KOPT-K1 (cell line): Measurements from ENCODE around the gene ABHD4.
"Not testable (repeated sequence)": the region's sequence is repeated elsewhere in the genome, so short reads cannot be mapped to it uniquely, and the experiment has no call there.

Source experiments
- H3K27ac ChIP-seq: fragments of 200-600 bp; sonication (generic); 2 replicates; pipeline ENCODE4 v1.5.1; 2016; ENCODE audit warnings: antibody characterized with exemption, mild to moderate bottlenecking, low read depth, low read length; ENCODE audit not compliant: poor library complexity, severe bottlenecking
- H3K36me3 ChIP-seq: fragments of 200-600 bp; sonication (generic); 2 replicates; pipeline ENCODE4 v1.5.1; 2017; ENCODE audit warnings: antibody characterized with exemption, mild to moderate bottlenecking, low read length, moderate library complexity; ENCODE audit not compliant: insufficient read depth
- H3K9me3 ChIP-seq: fragments of 200-600 bp; sonication (generic); 2 replicates; pipeline ENCODE4 v1.5.1; 2017; ENCODE audit warnings: antibody characterized with exemption, low read length, mild to moderate bottlenecking; ENCODE audit not compliant: insufficient read depth, poor library complexity, severe bottlenecking

ABHD4 gene

DNA sequence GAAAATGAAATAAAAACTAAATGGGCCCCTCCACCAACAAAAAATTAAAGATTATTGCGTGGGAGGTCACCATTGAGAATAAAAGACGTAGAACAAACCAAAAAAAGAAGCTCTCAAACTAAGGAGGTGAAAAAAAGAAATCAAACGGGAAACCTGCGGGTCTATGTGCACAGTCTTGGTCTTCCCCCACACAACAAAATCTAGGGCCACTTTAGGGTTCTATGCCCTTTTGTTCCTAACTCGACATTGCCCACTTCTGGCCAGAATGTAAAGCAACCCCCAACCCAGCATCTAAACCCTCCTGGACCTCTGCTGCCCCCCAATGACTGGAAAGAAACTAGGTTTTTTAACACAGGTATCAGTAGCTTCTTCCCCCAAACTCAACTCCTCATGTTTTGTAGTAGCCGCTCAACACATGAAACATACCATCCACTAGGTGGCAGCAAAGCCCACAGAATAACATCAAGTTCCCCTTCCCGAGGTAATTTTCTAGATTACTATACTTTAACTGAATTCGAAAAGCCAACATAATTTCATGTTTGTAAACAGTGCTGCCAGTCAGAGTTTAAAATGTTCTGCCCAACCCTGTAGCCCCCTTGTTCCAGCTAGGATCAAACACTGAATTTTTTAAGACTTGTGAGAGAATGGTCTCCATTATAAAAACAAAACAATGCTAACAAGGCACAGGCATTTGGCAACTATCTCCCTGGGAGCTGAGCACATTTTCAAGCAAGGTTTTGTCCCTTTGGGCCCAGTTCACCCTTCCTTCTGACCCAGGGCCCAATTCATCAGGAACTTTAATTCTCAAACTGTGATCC, 27.8 kb upstream of the ABHD4 start:
- peak overlapping the region; percentile 81 for H3K27ac ChIP-seq
- H3K36me3 ChIP-seq = peaks cover 60% of the 10 kb centered on the region

DNA sequence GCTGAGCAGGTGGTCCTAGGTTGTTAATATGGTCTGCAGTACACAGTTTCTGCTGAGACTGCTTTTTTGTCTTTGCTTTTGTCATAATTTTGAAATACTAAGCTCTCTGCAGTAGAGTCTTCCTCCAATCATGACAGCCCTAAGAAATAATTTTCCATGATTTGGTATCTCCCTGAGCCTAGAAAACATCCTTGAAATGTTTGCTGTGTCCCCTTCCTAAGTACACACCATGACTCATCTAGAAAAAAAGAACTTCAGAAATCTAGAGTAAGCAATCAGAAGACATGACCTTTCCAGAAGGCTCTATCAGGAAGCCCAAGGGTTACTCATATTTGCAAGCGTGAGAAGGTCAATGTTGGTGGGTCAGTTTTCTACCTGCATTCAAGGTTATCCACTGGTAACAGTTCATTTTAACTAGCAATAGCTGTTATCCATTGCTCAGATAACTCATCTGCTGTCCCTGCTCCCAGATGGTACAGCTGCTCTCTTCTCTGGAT, 25.5 kb upstream of the ABHD4 start:
- Histone ChIP-seq H3K9me3 (no peaks in the 10 kb centered on the region), H3K27ac (no peak overlapping the region), H3K36me3 (peaks cover 50% of the 10 kb centered on the region)

More for the DNA sequence above, 27.8 kb upstream of the ABHD4 start:
- no peaks in the 10 kb centered on the region for H3K9me3 ChIP-seq

DNA sequence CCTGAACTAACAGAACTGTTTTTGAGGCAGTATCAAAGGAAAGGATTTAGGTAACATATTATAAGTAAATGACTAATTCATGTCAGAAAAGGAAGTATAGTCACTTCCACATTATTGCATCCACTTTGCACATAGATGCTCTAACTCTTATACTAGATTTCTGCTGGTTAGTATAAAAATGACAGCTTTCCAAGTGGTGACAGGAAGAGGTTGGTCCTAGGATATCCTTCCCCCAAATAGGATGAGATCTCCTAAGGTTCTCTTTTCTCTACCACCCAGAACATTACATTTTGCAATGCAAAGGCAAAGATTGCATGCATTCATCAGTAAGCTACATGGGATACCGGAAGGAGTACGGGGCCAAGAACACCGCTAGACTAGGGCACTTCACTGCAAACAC, 24.3 kb upstream of the ABHD4 start:
- Histone ChIP-seq H3K36me3 (peaks cover 50% of the 10 kb centered on the region), H3K9me3 (no peaks in the 10 kb centered on the region), H3K27ac (no peak overlapping the region)

DNA sequence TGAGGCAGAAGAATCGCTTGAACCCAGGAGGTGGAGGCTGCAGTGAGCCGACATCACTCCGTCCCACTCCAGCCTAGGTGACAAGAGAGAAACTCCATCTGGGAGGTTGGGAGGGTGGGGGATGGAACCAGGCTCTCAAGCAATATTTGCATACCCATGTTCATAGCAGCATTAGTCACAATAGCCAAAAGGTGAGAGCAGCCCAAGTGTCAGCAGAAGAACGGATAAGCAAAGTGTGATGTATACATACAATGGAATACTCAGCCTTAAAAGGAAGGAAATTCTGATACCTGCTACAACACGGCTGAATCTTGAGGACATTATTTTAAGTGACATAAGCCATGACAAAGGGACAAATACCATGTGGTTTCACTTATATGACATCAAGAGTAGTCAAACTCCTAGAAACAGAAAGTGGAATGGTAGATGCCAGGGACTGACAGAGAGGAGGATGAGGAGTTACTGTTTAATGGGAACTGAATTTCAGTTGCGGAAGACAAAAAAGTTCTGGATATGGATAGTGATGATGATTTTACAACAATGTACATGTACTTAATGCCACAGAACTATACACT, 20.7 kb upstream of the ABHD4 start:
- no peak overlapping the region for H3K27ac ChIP-seq
- no peaks in the 10 kb centered on the region for H3K9me3 ChIP-seq
- peaks cover 32% of the 10 kb centered on the region for H3K36me3 ChIP-seq

DNA sequence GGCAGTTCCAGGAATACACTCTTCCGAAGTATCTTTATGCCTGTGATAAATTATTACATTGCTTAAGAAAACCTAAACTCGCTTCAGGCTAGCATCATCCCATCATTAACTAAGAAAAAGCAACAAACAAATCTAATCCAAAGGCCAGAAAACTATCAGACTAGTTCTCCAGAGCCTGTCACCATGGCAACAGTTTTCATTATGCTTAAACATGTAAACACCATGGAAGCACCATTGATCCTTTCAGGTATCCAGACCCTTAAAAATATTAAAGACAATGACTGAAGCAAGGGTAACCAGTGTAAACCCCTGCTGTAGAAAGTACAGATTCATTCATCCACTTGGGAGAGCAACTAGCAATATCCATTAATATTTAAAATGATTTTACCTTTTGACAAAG, 18.9 kb upstream of the ABHD4 start:
- Histone ChIP-seq H3K36me3 (peaks cover 17% of the 10 kb centered on the region), H3K9me3 (no peaks in the 10 kb centered on the region), H3K27ac (no peak overlapping the region)

DNA sequence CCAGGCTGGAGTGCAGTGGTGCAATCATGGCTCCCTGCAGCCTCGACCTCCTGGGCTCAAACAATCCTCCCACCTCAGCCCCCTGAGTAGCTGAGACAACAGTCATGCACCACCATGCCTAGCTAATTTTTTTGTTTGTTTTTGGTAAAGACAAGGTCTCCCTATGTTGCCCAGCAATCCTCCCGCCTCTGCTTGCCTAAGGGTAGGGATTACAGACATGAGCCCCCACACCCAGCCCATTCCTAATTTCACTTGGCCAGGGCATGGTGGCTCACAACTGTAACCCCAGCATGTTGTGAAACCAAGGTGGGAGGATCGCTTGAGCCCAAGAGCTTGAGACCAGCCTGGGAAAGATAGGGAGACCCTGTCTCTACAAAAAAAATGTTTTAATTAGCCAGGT, 18.2 kb upstream of the ABHD4 start:
- H3K9me3 ChIP-seq = no peaks in the 10 kb centered on the region
- no peak overlapping the region for H3K27ac ChIP-seq
- peaks cover 17% of the 10 kb centered on the region for H3K36me3 ChIP-seq

DNA sequence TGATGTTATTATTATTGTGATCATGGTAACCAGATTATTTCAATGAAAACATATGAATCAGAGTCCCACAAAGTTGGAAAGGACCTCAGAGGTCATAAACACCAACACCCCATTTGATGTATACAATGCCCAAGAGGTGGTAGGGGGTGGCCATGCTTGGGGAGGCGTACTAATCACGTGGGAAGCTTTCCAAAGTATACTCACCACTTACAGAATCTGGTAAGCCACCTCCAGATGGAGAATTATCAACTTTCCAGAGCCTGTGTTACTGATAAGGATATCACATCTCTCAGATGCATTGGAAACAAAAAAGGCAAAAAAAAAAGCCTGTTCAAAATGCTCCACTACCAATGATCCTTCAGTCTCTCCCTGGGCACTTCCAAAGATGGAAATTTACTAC, 17.5 kb upstream of the ABHD4 start:
- Histone ChIP-seq H3K27ac (no peak overlapping the region), H3K36me3 (peaks cover 15% of the 10 kb centered on the region), H3K9me3 (no peaks in the 10 kb centered on the region)

DNA sequence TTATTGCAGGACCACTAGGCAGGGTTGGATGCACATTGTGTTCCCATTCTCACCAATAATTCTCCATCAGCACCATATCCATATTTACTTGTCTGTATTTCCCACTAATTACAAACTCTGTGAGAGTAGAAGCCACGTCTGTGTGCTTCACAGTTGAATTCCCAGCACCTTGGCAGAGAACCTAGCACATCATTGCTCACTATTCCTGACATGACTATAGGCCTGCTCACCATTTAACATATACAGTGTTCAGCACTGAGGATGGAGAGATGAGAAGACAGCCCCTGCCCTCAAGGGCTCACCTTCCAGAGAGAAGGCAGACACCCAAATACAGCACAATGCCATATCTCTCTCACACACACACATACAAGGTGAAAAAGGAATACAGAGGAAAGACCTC, 14.1 kb upstream of the ABHD4 start:
- Histone ChIP-seq H3K27ac (no peak overlapping the region), H3K36me3 (peaks cover 15% of the 10 kb centered on the region), H3K9me3 (no peaks in the 10 kb centered on the region)

DNA sequence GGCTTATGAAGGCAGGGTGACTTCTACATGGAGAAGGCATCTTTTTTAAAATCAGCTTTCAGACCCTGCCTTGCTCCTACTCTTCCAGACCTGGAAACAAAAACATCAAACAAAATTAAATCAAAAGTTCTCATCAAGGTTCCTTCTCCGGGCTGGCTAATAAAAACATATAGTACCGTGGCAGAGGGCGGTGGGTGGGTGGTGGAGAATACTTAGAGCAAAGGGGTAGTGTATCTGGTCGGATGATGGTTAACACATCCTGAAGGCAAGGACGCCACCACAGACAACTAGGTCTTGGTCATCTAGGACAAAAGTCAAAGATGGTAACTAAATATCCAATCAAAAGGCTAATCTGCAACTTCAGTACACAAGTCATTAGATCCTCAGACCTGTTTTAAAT, 10.9 kb upstream of the ABHD4 start:
- H3K9me3 ChIP-seq = no peaks in the 10 kb centered on the region
- peaks cover 11% of the 10 kb centered on the region for H3K36me3 ChIP-seq
- no peak overlapping the region for H3K27ac ChIP-seq

DNA sequence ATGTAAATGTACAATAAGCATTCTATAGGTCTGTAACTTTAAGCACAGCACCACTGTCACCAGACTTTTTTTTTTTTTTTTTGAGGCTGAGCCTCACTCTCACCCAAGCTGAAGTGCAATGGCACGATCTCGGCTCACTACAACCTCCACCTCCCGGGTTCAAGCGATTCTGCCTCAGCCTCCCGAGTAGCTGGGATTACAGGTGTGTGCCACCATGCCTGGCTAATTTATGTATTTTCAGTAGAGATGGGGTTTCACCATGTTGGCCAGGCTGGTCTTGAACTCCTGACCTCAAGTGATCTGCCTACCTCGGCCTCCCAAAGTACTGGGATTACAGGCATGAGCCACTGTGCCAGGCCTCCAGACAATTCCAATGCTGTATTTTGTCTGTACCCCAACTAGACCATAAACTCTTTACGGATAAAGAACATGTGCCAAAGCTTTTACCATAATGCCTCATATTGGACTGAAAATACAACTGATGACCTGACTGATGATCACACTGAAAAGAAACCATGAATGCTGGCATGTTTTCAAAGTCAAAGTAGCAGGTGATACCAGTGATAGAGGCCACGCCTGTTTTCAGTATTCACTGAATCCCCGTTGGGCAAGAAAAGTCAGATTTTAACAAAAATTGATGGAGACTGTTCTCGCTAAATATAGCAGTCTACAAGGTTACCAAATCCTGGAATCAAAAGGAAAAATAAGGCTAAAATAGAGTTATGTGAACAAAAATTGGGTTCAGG, 10.2 kb upstream of the ABHD4 start:
- Histone ChIP-seq H3K36me3 (peaks cover 11% of the 10 kb centered on the region), H3K27ac (peak overlapping the region; percentile 77)
- H3K9me3 ChIP-seq = not testable (repeated sequence)

DNA sequence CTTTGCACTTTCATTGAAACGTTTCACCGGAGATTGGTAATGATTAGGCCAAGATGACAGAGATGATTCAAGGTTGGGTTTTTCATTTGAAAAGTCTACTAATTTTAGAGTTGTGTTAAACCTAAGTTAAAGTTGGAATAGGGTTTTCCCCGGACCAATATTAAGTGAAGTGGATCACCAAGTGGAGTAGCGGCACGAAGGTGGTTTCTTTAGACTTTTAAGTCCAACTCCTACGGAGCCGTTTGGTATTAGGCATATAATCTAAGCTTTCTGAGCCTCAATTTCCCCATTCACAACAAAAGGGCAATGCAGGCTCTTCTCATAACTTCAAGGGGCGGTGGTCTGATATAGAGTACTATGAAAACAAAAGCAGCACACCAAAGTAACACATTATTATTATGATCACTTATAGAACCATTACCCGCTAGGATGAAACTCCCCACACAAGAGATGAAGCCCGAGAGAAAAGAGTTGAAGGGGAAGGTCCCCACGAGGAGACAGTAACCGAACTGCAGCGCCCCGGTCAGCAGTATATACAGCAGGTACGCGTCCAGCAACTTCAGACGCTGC, 9.5 kb upstream of the ABHD4 start:
- Histone ChIP-seq H3K27ac (peak overlapping the region; percentile 77), H3K9me3 (no peaks in the 10 kb centered on the region), H3K36me3 (peaks cover 11% of the 10 kb centered on the region; the same call in 1 of the 2 replicates)

DNA sequence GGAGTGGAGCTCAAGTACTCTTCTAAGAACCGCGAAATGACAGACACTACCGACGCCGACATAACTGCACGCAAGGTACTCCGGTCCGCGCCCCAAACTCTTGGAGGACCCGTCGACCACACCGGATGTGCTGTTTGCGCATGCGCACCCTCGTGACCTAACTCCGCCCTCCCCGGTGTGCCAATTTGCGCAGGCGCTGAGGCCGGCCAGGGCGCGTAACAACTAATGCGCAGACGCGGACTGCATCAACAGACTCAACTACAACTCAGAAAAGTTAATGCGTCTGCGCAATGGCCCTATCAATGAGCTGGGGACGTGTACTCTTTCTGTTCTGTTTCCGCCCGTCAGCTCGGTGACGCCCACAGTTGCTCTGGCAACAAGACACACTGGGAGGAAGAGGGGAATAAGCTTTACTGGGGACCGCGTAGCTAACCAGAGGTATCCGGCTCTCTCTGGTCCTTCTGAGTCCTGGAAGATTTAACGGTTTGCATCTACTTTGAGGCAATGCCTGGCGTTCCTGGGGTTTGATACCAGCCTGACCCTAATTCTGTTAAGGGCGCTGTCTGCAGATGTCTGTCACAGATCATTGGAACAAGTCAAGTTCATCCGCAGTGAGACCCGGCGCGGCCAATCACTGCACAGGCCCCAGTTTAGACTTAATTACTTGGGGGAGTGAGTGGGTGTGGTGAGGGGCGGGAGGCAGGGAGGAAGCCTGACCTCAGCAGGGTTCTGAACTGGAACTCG, 8.8 kb upstream of the ABHD4 start, which contains the start of gene DAD1:
DAD1 (minus strand) TSS at position 129 of the 744 bp plus-strand sequence; CDS start at position 62, 67 bp downstream.
- H3K27ac ChIP-seq = peak within 1 kb of the TSS; percentile 77
- no peaks in the 10 kb centered on the region for H3K9me3 ChIP-seq
- H3K36me3 ChIP-seq = peaks cover 7% of the 10 kb centered on the region; the same call in 1 of the 2 replicates

DNA sequence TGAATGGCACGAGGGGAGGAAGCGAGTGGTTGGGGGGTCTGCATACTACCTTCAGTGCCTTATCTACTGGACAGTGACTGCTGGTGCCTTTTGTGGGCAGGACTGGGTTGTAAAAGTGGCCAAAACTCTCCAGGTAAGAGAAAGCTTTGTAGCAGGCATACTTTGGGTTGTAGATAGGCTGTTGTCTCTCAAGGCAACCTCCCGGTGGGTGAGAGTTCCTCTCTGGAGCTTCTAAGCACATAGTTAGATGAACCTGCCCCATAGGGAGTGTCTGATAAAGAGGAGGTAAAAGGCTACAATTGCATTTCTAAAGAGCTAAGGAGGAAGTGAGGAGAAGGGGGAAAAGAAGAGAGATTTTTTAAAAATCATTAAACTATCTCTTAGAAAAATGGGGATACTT, 4.9 kb upstream of the ABHD4 start:
- H3K36me3 ChIP-seq = no peaks in the 10 kb centered on the region
- H3K27ac ChIP-seq = no peak overlapping the region
- H3K9me3 ChIP-seq = no peaks in the 10 kb centered on the region

DNA sequence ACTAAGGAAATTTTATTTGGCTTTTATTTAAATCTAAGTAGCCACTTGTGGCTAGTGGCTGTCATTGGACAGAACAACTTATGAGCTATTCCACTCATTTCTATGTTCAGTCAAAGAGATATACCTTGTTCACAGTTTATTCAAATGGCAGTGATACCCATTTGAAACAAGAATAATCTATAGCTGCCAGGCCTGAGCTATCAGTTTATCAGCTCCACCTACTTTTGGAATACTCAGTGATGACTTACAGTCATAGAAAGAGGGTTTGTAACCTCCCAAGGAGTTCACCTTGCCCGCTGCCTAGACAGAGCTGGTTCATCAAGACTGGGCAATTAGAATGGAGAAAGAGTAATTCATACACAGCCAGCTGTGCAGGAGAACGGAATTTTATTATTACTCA, 4.5 kb upstream of the ABHD4 start:
- no peak overlapping the region for H3K27ac ChIP-seq
- no peaks in the 10 kb centered on the region for H3K36me3 ChIP-seq
- no peaks in the 10 kb centered on the region for H3K9me3 ChIP-seq
